CD4-positive, alpha-beta T cell treated with Interleukin-10 for 1 hour (primary cell): ENCODE measurements around the gene LDLRAD2.

Source experiments
- DNase-seq: peaks from one replicate; pipeline ENCODE4 v3.0.0-alpha.2; 2020

Gene LDLRAD2

GRCh38 chr1:21865609-21865942 lies 53.5 kb downstream of the LDLRAD2 start:
- no peak for DNase-seq

DNA sequence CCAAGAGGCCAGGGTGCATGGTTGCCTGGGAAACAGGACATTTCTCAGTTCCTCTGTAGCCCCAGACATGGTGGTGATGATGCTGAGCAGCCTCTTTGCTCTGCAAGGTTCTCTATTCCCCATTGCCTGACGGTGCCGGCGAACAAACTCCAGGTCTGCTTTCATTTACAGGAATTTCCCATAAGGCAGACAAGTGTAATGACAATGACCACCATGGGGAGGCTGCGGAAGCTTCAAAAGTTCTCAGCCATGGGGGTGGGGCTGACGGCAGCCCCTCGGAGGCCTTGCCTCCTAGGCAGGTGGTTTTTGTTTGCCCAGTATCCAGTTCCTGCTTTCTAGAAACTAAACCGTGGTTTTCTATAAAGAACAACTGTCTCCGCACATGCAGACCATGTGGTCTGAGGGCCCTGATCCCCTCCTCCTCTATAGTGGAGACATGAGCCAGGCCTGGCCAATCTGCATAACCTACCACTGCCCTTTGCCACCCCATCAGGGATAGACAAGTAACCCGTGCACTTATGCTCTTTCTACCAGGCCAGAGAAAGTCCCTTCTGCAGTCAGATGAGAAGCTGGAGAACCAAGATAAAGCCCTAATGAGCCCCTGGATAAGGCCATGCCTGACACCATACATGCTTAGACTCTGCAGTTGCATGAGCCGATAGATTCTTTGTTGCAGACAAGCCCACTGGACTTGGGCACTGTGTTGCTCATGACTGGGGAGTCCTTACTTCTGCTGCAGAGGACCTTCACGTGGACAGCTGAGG lies 54.1 kb downstream of the LDLRAD2 start:
- DNase-seq, result peak; percentile 17

- no peak for DNase-seq
Measured at GRCh38 chr1:21866707-21867043, 54.6 kb downstream of the LDLRAD2 start.

DNA sequence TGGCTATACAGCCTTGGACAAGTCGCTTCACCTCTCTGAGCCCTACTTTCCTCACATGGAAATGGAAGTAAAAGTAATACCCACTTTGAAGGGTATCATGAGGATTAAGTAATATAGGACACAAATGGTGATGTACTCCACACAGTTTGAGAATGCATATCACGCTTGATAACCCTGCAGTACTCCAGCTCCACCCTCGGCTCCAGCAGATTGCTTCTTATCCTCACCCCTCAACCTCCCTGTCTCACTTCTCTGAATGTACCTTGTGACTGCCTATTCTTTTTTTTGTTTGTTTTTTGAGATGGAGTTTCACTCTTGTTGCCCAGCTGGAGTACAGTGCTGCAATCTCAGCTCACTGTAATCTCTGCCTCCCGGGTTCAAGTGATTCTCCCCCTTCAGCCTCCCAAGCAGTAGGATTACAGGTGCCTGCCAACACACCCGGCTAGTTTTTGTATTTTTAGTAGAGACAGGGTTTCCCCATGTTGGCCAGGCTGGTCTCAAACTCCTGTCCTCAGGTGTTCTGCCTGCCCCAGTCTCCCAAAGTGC lies 55.5 kb downstream of the LDLRAD2 start:
- no peak for DNase-seq

GRCh38 chr1:21868482-21868881 lies 56.4 kb downstream of the LDLRAD2 start:
- DNase-seq, result no peak

DNA sequence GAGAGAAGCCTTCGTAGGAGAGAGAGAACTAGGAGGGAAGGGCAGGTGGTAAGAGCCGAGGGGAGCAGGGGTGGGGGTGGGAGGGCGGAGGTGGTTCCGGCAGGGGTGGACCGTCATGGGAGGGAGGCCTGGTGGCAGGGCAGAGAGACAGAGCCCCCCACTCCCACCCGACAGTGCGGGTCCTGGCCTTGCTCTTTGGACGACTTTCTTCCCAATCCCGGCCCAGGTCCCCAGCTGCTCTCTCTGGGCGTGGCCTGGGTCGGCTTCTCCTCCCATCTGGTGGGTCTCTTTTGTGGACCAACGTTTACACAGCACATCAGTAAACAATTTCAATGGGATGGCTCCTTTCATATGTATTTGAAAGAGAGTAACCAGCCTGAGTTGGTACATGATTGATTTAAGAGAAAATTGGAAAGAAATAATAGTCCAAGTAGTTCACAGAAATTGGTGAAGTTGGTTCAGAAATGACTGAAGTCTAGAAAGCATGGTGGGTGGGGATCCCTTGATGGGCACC lies 56.9 kb downstream of the LDLRAD2 start:
- no peak for DNase-seq

DNA sequence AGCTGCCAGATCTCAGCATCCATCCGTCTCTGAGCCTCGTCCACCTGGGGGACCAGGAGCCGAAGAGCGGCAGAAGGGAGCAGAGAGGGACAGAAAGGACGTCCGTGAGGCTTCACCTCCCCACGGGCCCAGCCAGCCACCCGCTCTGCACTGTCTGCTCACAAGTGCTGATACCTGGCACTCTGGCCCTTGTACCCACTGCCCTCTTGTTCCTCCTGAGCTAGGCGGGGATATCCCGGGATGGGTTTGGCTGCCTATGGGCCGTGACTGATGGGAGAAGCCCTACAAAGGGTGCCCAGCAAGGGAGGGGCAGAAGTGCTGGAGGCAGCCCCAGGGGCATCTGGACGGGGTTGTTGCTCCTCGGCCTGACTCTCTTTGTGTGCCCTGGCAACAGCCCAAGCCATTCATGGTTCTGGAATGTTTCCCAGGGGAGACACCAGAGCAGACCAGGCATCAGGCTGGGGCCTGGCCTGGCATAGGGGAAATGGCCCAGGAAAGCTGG lies 57.6 kb downstream of the LDLRAD2 start:
- no peak for DNase-seq

- no peak for DNase-seq
Measured at GRCh38 chr1:21870611-21871010, 58.5 kb downstream of the LDLRAD2 start.

- DNase-seq, result no peak
Measured at GRCh38 chr1:21871943-21872342, 59.9 kb downstream of the LDLRAD2 start.

GRCh38 chr1:21872445-21873079 lies 60.5 kb downstream of the LDLRAD2 start:
- DNase-seq, result no peak

- DNase-seq, result no peak
Measured at GRCh38 chr1:21873174-21873573, 61.1 kb downstream of the LDLRAD2 start.

- DNase-seq, result no peak
Measured at GRCh38 chr1:21873761-21874160, 61.7 kb downstream of the LDLRAD2 start.

GRCh38 chr1:21874328-21874727 lies 62.3 kb downstream of the LDLRAD2 start:
- no peak for DNase-seq
